ENCODE data around the gene PTER.
A peak's percentile ranks its signal among the peaks of the same experiment; 100 is the strongest.

PTER gene

DNA sequence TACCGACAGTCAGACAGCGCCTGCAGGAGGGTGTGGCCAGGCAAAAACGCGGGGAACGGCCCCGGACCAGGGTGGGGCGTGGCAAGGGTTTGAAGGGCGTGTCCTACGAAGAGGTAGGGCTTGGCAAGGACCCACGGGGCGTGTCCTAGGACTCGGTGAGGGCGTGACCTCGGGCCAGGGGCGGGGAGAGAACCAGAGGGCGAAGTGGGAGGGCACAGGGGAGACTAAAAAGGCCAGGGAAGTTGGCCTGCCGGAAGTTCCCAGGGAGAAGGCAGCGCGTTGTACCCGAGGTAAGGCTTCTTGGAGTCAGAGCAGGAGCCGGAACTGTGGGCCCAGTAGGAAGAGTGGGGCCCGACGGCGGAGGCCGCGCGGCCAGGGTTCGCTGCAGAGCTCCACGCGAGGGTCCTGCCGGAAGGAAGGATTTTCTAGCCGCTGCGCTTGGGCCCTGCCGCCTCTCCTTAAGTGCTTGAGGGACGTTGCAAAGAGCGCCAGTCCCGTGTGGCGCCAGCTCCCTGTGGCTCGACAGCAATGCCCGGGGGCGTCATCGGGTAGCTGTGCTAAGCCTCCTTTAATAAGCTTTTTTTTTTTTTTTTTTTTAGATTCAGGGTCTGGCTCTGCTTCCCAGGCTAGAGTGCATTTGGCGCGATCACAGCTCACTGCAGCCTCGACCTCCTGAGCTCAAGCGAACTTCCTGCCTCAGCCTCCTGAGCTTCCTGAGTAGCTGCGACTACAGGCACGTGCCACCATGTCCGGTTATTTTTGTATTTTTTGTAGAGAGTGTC lies at the start of gene PTER:
TSS of gene PTER (plus strand) at position 253 of the 782 bp plus-strand sequence. CDS start 47,375 bp downstream, outside the sequence.
- DNase-seq (ENCODE audit: low spot score), result peak; percentile 94

- DNase-seq (ENCODE audit: low spot score), result no peak
Measured at GRCh38 chr10:16392531-16393069, 44.2 kb upstream of the PTER start.

DNA sequence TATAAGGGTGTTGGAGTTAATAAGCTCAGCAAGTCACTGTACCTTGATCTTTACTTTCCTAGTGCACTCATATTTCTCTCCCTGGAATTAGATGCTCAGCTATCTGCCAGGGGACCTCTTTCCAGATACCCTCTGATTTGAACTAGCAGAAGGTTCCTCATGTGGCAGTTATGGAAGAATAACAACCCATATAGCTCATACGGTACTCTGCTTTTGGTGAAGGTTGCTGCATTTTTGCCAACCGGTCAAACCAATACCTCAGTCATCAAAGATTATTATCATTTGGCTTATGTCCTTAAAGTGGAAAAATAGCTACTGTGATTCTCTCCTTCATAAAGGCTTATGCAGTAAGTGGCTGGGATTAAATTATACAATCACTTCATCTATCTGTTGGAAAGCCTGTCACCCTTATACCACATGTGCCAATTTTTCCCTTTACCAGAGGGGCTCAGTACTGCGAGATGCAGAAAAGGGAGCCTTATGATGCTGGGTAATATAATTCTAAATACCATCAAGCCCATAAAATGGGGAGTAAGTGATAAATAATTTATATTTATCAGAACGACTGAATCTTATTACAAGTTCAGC lies 43.4 kb upstream of the PTER start:
- DNase-seq (ENCODE audit: low spot score), result no peak

DNA sequence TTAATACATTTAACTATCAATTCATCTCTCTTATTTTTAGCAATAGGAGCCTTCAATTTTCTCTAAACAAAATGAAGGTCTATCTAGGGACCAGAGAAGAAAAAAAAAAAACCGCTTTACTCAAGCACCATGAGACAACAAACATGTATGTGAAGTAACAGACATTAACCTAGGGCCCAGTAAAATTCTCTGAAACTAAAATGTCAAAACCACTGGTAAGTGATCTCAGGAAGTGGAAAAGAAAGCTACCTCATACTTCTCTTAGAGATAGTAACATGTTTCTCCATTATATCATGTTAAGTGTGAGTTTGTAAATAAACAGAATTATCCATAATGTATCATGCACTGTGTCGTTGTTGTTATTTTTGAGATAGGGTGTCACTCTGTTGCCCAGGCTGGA lies 35.4 kb upstream of the PTER start:
- no peak for DNase-seq (ENCODE audit: low spot score)

DNA sequence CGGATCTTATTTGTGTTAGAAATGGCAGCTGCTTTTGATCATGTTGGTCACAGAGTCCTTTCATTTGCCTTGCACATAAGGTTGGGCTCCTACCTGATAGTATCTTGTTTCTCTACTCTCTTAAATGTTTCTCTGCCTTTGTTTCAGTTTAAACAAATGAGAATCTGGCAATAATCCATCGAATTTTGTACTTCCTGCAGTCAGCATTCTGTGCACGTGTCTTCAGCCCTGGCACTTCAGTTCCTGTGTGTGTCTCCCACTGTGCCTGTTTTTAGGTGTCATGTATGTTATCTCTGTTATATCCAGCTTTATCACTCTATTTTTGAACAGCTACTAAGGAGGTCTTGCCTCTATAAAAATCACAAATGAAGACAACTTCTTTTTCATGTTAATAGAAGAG lies 28.4 kb upstream of the PTER start:
- DNase-seq (ENCODE audit: low spot score), result no peak

GRCh38 chr10:16417341-16417740 lies 19.5 kb upstream of the PTER start:
- no peak for DNase-seq (ENCODE audit: low spot score)

DNA sequence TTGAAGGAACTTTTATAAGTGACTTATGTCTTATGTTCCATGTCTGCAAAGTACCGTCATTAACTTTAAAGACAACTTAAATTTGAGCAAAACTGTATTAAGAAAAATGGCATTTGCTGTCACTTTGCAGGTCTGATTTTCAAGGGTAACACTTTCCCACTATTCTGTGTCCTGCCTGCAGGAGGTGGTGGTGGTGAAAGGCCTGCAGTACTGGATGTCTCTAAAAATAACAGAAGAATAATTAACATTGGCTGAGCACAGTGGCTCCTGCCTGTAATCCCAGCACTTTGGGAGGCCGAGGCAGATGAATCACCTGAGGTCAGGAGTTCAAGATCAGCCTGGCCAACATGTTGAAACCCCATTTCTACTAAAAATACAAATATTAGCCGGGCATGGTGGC lies 13.2 kb upstream of the PTER start:
- DNase-seq (ENCODE audit: low spot score), result no peak

- DNase-seq (ENCODE audit: low spot score), result no peak
Measured at GRCh38 chr10:16425449-16425848, 11.4 kb upstream of the PTER start.

- DNase-seq (ENCODE audit: low spot score), result no peak
Measured at GRCh38 chr10:16429539-16429938, 7.3 kb upstream of the PTER start.

GRCh38 chr10:16436367-16436757 lies 448 bp upstream of the PTER start:
- no peak for DNase-seq (ENCODE audit: low spot score)

DNA sequence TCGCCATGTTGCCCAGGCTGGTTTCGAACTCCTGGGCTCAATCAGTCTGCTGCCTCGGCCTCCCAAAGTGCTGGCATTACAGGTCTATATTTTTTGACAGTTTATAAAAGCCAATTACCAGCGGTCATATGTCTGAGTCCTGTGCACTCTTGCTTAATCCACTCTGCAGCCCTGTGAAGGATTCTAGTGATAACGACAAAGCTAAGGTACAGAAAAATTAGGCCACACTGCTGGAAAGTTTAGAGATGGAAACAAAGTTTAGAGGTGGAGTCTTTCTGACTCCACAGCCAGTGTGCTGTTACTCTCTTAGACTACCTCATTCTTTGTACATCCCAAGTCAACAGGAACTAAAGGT lies 707 bp downstream of the PTER start:
- no peak for DNase-seq (ENCODE audit: low spot score)

GRCh38 chr10:16439295-16439694 lies 2.5 kb downstream of the PTER start:
- DNase-seq (ENCODE audit: low spot score), result no peak

DNA sequence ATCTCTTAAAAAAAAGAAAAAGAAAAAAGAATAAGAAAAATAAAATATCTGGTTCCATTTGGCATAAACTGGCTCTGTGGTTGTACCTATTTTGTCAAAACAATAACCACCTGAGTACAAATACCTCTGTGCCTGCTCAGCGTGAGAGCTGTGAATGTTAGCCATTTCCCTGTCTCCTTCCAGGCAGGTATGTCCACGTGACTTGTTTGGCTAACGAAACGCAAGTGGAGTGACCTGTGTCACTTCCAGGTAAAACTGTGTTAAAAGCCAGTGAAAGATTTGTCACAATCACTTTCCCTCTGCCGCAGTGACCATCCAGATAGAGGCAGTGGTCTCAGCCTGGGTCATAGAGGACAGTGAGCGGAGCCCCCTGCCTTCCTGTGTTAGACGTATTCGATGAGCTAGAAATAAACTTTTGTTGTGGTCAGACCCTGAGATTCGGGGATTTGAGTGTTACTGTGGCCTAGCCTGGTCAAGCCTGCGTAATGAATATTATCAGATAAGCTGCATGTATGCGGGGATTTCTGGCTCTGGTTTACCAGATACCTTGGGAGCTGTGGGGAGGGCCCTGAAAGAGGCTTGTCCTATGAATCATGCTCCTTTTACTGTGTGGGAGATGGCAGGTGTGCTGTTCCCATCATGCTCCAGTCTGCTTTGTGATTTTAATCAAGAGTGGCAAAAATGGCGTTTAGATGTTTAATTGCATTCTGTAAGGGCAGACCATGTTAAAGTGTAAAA lies 3.8 kb downstream of the PTER start:
- DNase-seq (ENCODE audit: low spot score), result no peak

GRCh38 chr10:16441173-16441840 lies 4.5 kb downstream of the PTER start:
- DNase-seq (ENCODE audit: low spot score), result no peak

DNA sequence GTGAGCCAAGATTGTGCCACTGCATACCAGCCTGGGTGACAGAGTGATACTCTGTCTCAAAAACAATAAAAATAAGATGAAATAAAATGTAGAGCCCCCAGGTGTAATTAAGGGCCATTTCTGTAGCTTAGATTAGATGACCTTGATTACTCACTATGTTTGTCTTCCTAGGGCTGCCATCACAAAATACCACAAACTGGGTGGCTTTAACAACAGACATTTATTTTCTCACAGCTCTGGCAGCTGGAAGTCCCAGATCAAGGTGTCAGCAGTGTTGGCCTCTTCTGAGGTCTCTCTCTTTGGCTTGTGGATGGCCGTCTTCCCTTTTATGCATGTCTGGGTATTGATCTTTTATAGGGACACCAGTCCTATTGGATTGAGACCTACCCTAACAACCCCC lies 6.1 kb downstream of the PTER start:
- DNase-seq (ENCODE audit: low spot score), result no peak

DNA sequence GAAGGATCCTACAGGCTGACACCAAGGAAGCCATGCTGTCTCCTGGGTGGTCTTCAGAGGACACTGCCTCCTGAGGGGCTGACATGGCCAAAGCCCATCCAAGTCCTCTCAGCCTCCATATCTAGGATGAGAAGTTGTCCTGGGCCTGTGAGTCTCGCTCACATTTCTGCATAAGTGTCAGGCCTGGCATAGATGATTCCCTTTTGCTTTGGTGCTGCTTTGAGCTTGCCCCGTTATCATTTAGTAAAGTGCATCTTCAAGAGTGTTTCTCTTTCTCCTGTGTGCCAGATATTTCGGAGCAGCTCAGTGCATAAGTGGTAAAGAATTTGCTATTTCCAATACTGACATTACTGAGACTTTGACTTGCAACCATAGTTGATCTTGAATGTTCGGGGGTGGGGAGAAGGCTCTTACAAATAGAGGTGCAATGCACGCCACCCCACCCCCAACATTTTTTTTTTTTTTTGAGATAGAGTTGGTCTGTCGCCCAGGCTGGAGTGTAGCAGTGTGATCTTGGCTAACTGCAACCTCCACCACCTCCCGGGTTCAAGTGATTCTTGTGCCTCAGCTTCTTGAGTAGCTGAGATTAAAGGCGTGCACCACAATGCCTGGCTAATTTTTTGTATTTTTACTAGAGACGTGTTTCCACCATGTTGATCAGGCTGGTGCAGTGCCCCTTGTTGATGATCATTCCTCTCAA lies 9.1 kb downstream of the PTER start:
- DNase-seq (ENCODE audit: low spot score), result no peak

DNA sequence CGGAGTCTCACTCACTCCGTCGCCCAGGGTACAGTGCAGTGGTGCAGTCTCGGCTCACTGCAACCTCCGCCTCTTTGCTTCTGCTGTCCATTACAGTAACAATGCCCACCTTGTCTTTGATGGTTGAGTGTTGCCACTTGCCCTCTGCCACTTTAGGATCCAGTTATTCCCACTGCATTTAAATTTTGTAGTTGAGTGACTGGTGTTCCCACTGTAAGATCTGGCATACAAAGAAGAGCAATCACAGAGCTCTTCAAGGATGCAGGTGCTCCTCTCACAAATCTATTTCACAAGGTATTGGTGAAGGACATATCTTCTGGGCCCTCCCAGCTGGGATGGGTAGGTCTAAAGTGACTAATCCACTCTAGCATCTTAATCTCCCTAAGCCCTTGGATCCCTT lies 12.6 kb downstream of the PTER start:
- no peak for DNase-seq (ENCODE audit: low spot score)

DNA sequence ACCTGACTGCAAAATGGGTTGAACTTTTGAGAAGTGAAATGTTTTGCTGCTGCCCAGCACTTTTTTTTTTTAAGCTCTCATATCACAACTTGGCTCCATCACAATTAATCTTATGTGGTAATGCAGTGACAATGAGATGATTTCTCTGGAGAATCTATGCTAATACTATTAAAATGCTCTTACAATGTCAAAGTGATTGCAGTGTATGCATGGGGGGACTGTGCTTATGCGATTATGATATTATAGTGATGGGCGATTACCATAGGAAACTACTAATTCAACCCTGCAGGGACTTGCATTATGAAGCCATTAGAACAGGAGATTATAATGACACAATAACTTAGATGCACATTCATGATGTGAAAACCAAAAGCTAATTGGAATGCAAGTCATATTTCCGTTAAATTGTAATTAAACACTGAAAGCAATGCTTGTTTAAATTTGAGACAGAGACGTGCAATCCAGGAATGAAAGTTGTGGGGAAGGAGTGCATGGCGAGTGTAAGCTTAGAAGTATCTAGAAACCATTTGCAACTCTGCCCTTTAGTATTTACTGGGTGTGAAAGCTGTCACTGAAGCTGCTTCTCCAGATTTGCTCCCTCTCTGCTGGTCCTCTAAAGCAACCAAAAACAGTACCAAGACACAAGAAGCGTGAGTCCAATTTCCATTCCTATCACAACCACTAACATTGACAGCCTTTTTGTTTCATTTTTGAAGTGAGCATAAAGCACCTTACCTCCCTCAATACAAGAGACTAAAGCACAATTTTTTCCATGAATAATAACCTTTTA lies 21.6 kb downstream of the PTER start:
- DNase-seq (ENCODE audit: low spot score), result no peak

DNA sequence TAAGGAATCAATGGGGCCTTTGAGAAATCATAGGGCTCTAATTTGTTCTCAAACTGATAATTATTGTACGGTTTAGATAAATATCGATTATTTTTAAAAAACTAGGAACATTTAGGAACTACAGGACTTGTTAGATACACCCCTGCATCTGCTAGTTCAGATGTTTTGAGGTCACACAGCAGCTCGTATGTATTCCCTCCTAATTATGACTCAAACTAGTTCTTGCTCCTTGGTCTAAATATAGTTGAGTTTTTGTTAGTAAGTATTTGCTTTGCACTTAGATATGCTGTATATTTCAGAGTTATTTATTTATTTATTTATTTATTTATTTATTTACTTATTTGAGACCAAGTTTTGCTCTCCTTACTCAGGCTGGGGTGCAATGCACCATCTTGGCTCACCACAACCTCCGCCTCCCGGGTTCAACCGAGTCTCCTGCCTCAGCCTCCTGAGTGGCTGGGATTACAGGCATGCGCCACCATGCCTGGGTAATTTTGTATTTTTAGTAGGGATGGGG lies 22.7 kb downstream of the PTER start:
- no peak for DNase-seq (ENCODE audit: low spot score)

GRCh38 chr10:16466001-16466400 lies 29.2 kb downstream of the PTER start:
- DNase-seq (ENCODE audit: low spot score), result no peak

- DNase-seq (ENCODE audit: low spot score), result no peak
Measured at GRCh38 chr10:16470747-16471146, 33.9 kb downstream of the PTER start.

All from AG08395 (cell line).